NCI-H2196 (cell line): ENCODE measurements around the gene XCL2.
"Not testable (repeated sequence)": the region's sequence is repeated elsewhere in the genome, so short reads cannot be mapped to it uniquely, and the experiment has no call there.

Source experiments
- DNase-seq: peaks from one replicate; lab custom pipeline; 2025; ENCODE audit not compliant: unreplicated experiment; lab: John Stamatoyannopoulos, UW

The XCL2 gene

GRCh38 chr1:168543840-168544498 is at the start of gene XCL2:
Gene XCL2 (minus strand): TSS chr1:168543997. CDS start chr1:168543964, 33 bp downstream.
- DNase-seq: not testable (repeated sequence)

DNA sequence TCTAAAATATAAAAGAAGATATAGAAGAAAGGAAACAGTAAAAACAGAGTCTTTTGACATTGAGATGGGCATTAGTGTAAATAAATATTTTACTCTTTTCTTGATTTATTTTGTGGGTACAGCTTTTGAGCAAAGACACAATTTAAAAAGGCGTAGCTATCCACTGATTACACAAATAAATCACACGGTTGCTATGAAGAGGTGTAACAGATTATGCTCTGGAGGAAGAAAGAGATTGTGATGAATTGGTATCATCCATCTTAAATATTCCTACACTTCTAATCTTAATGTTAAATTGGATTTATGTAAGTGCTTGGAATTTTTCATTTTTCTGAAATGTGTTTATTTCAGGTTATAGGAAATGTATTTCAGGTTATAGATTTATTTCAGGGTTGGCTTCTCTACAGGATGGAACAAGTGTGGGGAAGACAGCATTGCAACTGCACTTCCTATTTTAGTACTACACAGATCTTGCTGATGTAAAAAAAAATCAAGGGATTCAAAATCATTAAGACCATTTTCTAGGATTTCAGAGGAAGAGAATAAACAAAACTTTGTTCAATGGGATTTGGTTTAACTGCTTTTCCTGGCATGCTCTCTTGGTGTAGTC is 47.9 kb upstream of the XCL2 start:
- no peak for DNase-seq

- DNase-seq: no peak
These were observed 47.3 kb upstream of the XCL2 start for GRCh38 chr1:168591066-168591465.

GRCh38 chr1:168589167-168589566 is 45.4 kb upstream of the XCL2 start:
- no peak for DNase-seq

- DNase-seq: no peak
These were observed 42.1 kb upstream of the XCL2 start for GRCh38 chr1:168585937-168586336.

DNA sequence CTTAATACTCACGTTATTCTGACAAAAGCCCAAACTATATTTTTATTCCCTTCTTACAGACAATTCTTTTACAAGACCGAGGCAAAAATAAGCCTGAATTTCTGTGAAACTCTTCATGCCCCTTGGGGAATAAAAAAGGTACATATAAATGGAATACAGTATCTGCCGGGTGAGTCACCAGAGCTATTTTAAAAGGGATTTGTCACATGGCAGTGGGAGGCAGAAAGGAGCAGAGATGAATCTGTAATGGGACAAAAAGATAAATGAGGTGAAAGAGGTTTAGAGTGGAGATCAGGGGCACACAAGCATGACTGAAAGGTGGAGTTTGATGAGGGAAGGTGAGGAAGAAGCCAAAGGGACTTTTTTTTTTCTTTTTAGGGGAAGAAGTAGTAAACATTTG is 41.4 kb upstream of the XCL2 start:
- DNase-seq: no peak

DNA sequence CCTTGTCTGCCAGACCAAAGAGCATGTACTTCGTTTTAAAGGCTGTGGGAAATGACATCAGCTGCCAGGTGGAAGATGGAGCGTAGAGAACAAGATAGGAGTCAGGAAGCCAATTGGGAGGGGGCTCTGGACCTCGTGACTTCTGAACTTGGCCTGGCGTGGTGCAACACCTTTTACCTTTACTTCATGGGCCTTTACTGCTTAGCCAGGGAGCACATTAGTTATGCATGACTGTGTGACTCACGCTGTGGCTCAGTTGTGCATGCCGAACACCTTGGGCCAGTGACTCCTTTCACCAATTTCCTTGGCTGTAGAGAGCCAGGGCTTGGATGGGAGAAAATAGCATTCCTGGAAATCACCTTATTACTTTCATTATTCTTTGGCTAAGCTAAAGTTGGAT is 39.8 kb upstream of the XCL2 start:
- no peak for DNase-seq

DNA sequence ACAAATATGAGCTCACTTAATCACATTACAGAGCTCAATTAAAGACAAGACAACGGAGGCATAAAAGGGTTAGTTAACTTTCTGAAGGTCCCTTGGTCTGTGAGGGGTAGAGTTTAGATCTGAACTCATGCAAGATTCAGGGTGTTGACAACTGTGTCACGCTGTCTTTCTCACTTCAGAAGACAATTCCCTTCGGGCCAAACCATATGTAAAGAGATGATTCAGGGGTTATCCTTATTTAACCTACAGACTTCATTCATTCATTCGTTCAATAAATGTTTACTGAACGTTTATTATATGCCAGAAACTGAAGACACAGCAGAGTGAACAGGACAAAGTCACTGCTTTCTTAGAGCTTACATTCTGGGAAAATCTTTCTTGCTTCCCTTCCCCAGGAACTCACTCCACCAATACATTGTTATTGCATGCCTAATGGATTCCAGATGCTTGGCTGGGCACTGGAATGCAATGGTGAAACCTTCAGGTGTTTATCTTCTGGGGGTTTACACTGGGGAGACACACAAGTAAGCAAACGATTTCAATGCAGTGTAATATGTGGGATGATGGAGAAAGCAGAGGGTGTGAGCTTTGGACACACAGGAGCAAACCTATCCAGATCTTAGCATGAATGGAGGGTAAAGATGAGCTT is 39.0 kb upstream of the XCL2 start:
- no peak for DNase-seq

- no peak for DNase-seq
These were observed 38.2 kb upstream of the XCL2 start for GRCh38 chr1:168581817-168582572.

DNA sequence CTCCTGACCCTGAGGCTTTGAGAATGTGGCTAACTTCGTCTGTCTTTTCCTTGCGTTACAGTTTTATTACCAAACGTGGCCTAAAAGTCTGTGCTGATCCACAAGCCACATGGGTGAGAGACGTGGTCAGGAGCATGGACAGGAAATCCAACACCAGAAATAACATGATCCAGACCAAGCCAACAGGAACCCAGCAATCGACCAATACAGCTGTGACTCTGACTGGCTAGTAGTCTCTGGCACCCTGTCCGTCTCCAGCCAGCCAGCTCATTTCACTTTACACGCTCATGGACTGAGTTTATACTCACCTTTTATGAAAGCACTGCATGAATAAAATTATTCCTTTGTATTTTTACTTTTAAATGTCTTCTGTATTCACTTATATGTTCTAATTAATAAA is 37.2 kb upstream of the XCL2 start:
- DNase-seq: not testable (repeated sequence)

- not testable (repeated sequence) for DNase-seq
These were observed 36.5 kb upstream of the XCL2 start for GRCh38 chr1:168580290-168580689.

DNA sequence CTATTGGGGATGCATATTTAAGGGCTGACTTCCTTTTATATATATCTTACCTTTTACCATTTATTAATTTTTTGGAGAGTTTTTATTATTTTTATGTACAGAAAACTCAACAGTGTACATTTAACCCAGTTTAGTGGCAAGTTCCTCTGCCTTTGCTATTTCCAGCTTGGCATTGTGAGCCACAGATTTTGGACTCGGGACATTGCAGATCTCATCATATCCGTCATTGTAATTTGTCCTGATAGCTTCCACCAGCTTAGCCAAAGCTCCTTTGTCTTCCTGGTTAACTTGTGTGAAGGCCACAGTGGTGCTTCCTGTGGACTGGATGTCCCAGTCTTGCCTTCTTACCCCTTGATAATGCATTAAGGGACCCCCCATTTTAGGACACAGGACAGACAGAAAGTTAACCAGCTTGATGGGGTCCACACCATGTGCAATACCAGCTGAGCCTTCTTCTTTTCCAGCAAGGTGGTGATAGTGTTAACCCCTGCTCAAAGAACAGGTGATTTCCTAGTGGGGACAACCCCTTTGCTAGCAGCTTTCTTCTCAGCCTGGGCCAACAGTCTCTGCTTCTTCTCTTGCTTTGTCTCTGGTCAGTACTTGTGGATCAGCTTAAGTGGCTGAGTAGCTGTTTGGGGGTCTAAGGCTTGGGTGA is 34.9 kb upstream of the XCL2 start:
- DNase-seq: not testable (repeated sequence)

- DNase-seq: not testable (repeated sequence)
These were observed 32.5 kb upstream of the XCL2 start, which contains the start of gene XCL1 for GRCh38 chr1:168576245-168576688. Gene XCL1 (plus strand): TSS chr1:168576605. CDS start chr1:168576638, 33 bp downstream.

GRCh38 chr1:168574234-168574633 is 30.4 kb upstream of the XCL2 start:
- DNase-seq: peak; percentile 3

DNA sequence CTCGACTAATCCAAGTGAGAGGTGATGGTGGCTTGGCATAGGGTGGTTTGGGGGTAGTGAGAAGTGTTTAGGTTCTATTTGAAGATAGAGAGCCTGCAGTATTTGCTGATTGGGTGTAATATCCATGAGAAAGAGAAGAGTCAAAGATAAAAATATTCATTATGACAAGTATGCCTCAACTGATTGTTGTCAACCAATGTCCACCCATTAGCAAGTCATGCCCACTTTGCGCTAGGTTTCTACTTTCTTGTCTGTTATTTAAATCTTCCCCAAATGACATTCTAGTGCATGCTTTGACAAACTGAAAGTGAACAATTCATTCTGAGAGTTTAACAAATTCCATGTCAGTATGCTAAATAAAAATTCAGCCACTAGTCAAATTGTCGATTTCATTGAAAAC is 28.8 kb upstream of the XCL2 start:
- no peak for DNase-seq

DNA sequence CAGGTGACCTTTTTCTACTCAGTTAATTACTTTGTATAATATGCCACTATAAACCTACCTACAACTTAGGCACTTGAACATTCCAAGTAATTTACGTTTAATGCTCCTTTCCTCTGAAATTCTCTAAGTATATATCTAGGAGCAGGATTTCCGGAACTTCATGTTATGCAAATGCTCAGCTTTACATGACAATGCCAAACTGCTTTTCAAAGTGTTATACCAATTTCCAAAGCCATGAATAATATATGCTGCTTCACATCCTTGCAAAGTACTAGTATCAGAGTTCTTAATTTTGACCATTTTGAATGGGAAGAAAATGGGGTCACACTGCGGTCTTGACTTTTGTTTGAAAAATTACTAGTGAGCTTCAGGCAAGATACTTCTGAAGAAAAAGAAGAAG is 26.9 kb upstream of the XCL2 start:
- DNase-seq: no peak

DNA sequence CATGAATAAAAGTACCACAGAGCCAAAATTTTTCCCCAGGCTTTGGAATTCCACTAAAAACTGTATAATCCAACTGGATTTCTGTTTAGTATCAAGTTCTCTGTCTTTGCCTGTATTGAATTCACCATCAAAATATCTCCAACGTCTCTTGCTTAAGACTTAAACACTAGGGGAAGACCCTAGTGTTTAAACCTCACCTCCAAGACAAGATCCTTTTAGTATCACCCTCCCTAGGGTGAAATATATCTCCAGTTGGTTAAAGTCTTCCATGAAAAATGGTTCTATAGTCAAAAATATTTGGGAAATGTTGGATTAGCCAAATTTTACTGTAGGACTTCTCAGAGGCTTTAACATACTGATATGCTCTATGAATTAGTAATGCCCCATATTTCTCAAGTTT is 24.5 kb upstream of the XCL2 start:
- no peak for DNase-seq

DNA sequence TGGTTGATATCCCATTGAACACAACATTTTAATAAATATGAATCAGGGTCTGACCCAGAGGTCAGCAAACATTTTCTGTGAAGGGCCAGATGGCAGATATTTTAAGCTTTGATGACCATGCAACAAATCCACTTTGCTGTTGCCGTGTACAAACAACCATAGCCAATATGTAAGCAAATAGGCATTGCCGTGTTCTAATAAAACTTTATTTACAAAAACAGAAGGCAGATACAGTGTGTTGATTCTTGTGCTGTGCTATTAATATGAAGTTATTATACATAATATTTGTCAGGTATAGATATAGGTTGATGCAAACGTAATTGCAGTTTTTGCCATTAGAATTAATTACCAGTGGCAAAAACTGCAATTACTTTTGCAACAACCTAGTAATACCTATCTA is 23.8 kb upstream of the XCL2 start:
- DNase-seq: no peak

DNA sequence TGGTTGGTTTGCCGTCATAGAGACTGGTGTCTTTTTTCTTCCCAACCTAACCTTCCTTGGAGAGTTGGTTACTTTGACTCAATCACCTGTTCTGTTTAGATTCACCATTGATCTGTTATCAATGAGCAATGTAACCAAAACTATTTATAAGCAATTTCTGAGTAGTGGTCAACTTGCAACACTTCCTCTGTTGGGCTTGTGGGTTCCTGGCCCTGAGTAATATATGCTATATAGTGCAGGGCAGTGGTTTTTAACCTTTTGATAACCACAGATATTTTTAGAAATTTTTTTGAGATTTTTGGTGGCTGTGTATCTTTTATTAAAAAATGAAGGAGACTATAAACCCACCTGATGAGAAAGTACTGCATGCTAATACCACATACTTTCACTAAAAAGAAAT is 23.2 kb upstream of the XCL2 start:
- no peak for DNase-seq

DNA sequence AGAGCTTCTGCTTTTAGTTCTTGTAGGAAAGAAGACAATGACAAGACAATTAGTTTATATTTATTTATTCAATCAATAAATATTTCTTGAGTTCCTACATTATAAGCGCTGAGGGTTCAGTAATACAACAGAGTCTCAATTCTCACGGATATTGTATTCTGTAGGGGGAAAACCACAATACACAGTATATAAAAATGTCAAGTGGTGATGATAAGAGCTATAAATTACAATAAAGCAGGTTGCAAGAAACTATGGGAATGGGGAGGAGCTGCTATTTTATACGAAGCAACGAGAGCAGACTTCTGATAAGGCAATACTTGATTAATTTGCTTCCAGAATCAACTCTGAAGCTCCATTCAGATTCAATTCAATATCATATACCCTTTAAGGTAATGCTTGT is 22.0 kb upstream of the XCL2 start:
- DNase-seq: no peak

- DNase-seq: no peak
These were observed 18.2 kb upstream of the XCL2 start for GRCh38 chr1:168561989-168562388.
